ENCODE results near the gene GLI1.

DNA sequence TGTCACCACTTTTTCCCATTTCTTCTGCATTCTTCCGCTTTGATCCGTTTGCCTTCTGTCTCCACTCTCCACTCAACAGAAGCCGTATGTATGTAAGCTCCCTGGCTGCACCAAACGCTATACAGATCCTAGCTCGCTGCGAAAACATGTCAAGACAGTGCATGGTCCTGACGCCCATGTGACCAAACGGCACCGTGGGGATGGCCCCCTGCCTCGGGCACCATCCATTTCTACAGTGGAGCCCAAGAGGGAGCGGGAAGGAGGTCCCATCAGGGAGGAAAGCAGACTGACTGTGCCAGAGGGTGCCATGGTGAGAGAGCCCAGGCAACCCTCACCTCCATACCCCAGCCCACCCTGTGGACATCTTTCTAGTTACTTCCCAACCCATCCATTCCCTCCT lies 8.3 kb downstream of the GLI1 start:
- TF ChIP-seq, protein P1, sequence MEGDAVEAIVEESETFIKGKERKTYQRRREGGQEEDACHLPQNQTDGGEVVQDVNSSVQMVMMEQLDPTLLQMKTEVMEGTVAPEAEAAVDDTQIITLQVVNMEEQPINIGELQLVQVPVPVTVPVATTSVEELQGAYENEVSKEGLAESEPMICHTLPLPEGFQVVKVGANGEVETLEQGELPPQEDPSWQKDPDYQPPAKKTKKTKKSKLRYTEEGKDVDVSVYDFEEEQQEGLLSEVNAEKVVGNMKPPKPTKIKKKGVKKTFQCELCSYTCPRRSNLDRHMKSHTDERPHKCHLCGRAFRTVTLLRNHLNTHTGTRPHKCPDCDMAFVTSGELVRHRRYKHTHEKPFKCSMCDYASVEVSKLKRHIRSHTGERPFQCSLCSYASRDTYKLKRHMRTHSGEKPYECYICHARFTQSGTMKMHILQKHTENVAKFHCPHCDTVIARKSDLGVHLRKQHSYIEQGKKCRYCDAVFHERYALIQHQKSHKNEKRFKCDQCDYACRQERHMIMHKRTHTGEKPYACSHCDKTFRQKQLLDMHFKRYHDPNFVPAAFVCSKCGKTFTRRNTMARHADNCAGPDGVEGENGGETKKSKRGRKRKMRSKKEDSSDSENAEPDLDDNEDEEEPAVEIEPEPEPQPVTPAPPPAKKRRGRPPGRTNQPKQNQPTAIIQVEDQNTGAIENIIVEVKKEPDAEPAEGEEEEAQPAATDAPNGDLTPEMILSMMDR (IDR thresholded peaks at IDR 0.05; ENCODE audit: insufficient read depth, low read length) = no peak
- TF ChIP-seq POLR2AphosphoS5 (IDR thresholded peaks at IDR 0.05; ENCODE audit: low read depth) (no peak), GABPA (IDR thresholded peaks at IDR 0.05; ENCODE audit: low read depth) (no peak), REST (IDR thresholded peaks at IDR 0.05; ENCODE audit: insufficient replicate concordance, low read depth) (no peak)
